Mammary epithelial cell (primary cell): Measurements from ENCODE around the gene TLE7.

Experiments used
- EZH2 ChIP-seq: IDR thresholded peaks from 2 replicates; pipeline ENCODE4 v1.6.1; 2012; ENCODE audit warnings: low read length, inconsistent platforms, borderline replicate concordance
- TF ChIP-seq, protein P1 (sequence below), 2 donors: IDR thresholded peaks in 1 of 2; conservative IDR thresholded peaks in 1 of 2; 2 replicates each; pipeline ENCODE4 v1.5.1; 2011 to 2012; ENCODE audit warnings: inconsistent platforms in 2 of 2, low read length in 2 of 2, mild to moderate bottlenecking in 2 of 2, control low read depth in 1 of 2, low read depth in 1 of 2; ENCODE audit not compliant: insufficient read depth in 1 of 2; ENCODE audit errors: extremely low read depth in 1 of 2

DNA sequence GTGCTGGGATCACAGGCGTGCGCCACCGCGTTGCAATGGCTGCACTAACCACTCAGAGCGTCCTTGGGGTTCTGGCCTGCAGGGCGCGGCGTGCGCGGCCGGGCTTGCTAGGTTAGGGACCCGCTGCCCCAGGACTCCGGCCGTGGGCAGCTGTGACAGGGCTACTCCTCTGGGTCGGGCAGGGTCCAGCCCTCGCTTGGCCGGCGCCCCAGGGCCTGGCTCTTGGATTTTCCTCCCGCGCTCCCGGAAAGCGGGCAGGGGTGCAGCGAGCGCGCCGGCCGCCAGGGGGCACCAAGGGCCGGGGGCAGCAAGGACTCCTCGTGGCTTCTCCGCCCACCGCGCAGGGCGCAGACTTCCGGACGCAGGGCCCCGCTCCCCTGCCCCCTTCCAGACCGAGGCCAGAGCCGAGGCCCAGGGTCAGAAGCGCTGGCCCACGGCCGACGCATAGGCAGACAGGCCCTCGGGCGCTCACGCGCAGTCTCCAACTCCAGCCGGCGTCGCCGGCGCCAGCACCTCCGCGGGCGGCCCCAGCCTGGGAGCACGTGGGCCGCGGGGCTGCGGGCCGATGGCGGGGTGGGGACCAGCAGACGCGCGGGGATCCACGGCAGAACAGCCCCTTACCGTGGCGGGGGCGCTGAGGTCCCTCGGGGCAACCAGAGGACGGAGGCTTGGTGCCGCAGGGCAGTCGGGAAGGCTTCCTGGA is 355 bp downstream of the TLE7 start:
- TF ChIP-seq, protein P1, sequence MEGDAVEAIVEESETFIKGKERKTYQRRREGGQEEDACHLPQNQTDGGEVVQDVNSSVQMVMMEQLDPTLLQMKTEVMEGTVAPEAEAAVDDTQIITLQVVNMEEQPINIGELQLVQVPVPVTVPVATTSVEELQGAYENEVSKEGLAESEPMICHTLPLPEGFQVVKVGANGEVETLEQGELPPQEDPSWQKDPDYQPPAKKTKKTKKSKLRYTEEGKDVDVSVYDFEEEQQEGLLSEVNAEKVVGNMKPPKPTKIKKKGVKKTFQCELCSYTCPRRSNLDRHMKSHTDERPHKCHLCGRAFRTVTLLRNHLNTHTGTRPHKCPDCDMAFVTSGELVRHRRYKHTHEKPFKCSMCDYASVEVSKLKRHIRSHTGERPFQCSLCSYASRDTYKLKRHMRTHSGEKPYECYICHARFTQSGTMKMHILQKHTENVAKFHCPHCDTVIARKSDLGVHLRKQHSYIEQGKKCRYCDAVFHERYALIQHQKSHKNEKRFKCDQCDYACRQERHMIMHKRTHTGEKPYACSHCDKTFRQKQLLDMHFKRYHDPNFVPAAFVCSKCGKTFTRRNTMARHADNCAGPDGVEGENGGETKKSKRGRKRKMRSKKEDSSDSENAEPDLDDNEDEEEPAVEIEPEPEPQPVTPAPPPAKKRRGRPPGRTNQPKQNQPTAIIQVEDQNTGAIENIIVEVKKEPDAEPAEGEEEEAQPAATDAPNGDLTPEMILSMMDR (conservative IDR thresholded peaks at IDR 0.05 in 1 of 2, IDR thresholded peaks at IDR 0.05 in 1 of 2; ENCODE audit: extremely low read depth in 1 of 2, insufficient read depth in 1 of 2, low read depth in 1 of 2, low read length in 2 of 2), result peak; percentile 20 to 58
- no peak for TF ChIP-seq EZH2
